K562 (cell line): ENCODE results near the gene ALG13. TPM values are rescaled to one million over a fixed set of nuclear protein-coding genes. Genes with fewer than 3 reads are reported as not detected.
"Not testable (repeated sequence)": the region's sequence is repeated elsewhere in the genome, so short reads cannot be mapped to it uniquely, and the experiment has no call there.

ENCODE experiments used
- ATAC-seq: fragments of 200-7000 bp; cut with Tn5 transposase; 3 replicates; pipeline ENCODE4 v1.9.1; 2020; ENCODE audit warnings: moderate library complexity
- BruUV-seq: library from RNA; stranded (reverse); fragments of 400-500 nt; replicated peaks from 2 replicates; lab custom pipeline; 2021; lab: Mats Ljungman, UMichigan
- CTCF ChIA-PET: fragments of 300-600 bp; formaldehyde crosslinking; extraction: SDS; loops from one replicate; lab custom pipeline; 2021; ENCODE audit warnings: low intra/inter-chr PET ratio; lab: Yijun Ruan, JAX
- POLR2A ChIA-PET: fragments of 300-600, 350-650 bp; sonication (Branson Sonifier 250); formaldehyde crosslinking; extraction: SDS; loops from one replicate; lab custom pipeline; 2021; ENCODE audit warnings: antibody characterized with exemption, inconsistent platforms; lab: Yijun Ruan, JAX
- DNase-seq, 4 experiments: peaks; one replicate each; pipeline versions ENCODE4 v3.0.0 to v3.0.0-alpha.2; 2011 to 2018; ENCODE audit warnings: low spot score in 3 of 4, mixed read lengths in 3 of 4; ENCODE audit errors: extremely low read depth in 1 of 4
- FAIRE-seq: peaks from 2 replicates; lab custom pipeline; 2011; peaks lifted over from hg19 to GRCh38; lab: Jason Lieb, UNC
- H2AFZ ChIP-seq: 2 replicates; pipeline ENCODE4 v1.6.0; 2011; ENCODE audit warnings: low read depth, low read length, control low read depth, inconsistent platforms
- H3K27ac ChIP-seq: fragments of 200-600 bp; 3 replicates; pipeline ENCODE4 v1.8.0; 2011; ENCODE audit warnings: low read depth, mild to moderate bottlenecking, control low read depth, inconsistent platforms, low read length, moderate library complexity, mixed read lengths; ENCODE audit errors: extremely low read depth
- H3K27me3 ChIP-seq, 2 experiments: fragments of 300-600 bp in 1 of 2; 2 replicates in 1 of 2; 3 replicates in 1 of 2; pipeline versions ENCODE4 v1.6.0 to v1.8.0; 2011; ENCODE audit warnings: inconsistent platforms in 2 of 2, low read length in 2 of 2, mild to moderate bottlenecking in 1 of 2, mixed read lengths in 1 of 2, moderate library complexity in 1 of 2; ENCODE audit not compliant: control insufficient read depth in 2 of 2, insufficient read depth in 2 of 2
- H3K36me3 ChIP-seq: fragments of 300-600 bp; 3 replicates; pipeline ENCODE4 v1.8.0; 2011; ENCODE audit warnings: mild to moderate bottlenecking, low read length, inconsistent platforms; ENCODE audit not compliant: control insufficient read depth, insufficient read depth
- H3K4me1 ChIP-seq, 2 experiments: fragments of 200-600 bp in 1 of 2; replicated peaks in 1 of 2; 2 replicates in 1 of 2; 3 replicates in 1 of 2; pipeline versions ENCODE4 v1.5.1 to v1.8.0; 2011; ENCODE audit warnings: inconsistent platforms in 2 of 2, low read length in 2 of 2, mild to moderate bottlenecking in 1 of 2, mixed read lengths in 1 of 2, moderate library complexity in 1 of 2; ENCODE audit not compliant: control insufficient read depth in 2 of 2, insufficient read depth in 2 of 2
- H3K4me2 ChIP-seq: 2 replicates; pipeline ENCODE4 v1.6.1; 2011; ENCODE audit warnings: low read length, control low read depth, inconsistent platforms, mixed read lengths; ENCODE audit not compliant: insufficient read depth
- H3K4me3 ChIP-seq: fragments of 200-600 bp; sonication (generic), shearing (Covaris generic); 2 replicates; pipeline ENCODE4 v1.5.1; 2016; ENCODE audit warnings: control low read depth, inconsistent platforms
- H3K79me2 ChIP-seq: fragments of 200-600 bp; 3 replicates; pipeline ENCODE4 v1.8.0; 2011; ENCODE audit warnings: low read length, inconsistent platforms; ENCODE audit not compliant: control insufficient read depth, insufficient read depth
- H3K9ac ChIP-seq, 2 experiments: 2 replicates each; pipeline versions ENCODE4 v1.6.0 to v1.6.1; 2011; ENCODE audit warnings: low read depth in 2 of 2, low read length in 2 of 2, control low read depth in 1 of 2, inconsistent platforms in 1 of 2, mild to moderate bottlenecking in 1 of 2, mixed read lengths in 1 of 2; ENCODE audit not compliant: insufficient read depth in 1 of 2
- H3K9me1 ChIP-seq: one replicate; pipeline ENCODE4 v1.6.0; 2011; ENCODE audit warnings: inconsistent platforms, mild to moderate bottlenecking, low read length, moderate library complexity; ENCODE audit not compliant: control insufficient read depth, insufficient read depth
- H3K9me3 ChIP-seq: replicated peaks from 2 replicates; pipeline ENCODE4 v1.5.1; 2011; ENCODE audit warnings: low read depth, low read length, inconsistent platforms; ENCODE audit not compliant: control insufficient read depth, insufficient read depth
- H4K20me1 ChIP-seq: replicated peaks from 2 replicates; pipeline ENCODE4 v1.6.1; 2011; ENCODE audit warnings: low read length, inconsistent platforms, mixed read lengths; ENCODE audit not compliant: control insufficient read depth, insufficient read depth
- CREM ChIP-seq: IDR thresholded peaks from 2 replicates; pipeline ENCODE4 v1.6.1; 2014; ENCODE audit warnings: antibody characterized with exemption, low read depth
- EGR1 ChIP-seq: fragments of 450-650 bp; conservative IDR thresholded peaks from 2 replicates; pipeline ENCODE4 v1.6.1; 2017; ENCODE audit warnings: mild to moderate bottlenecking
- FOXJ2 ChIP-seq: fragments of 200-800 bp; sonication (Bioruptor generic); IDR thresholded peaks from 2 replicates; pipeline ENCODE4 v1.6.1; 2016; ENCODE audit warnings: missing genetic modification characterization, missing compliant biosample characterization
- HNRNPLL ChIP-seq: fragments of 200-400 bp; formaldehyde crosslinking; IDR thresholded peaks from 2 replicates; pipeline ENCODE4 v1.6.1; 2017; ENCODE audit warnings: low read length, low read depth, mild to moderate bottlenecking; ENCODE audit not compliant: poor library complexity, severe bottlenecking
- MIER1 ChIP-seq: fragments of 450-650 bp; IDR thresholded peaks from 2 replicates; pipeline ENCODE4 v1.6.1; 2016; ENCODE audit warnings: antibody characterized with exemption, mild to moderate bottlenecking, low read depth
- POLR3G ChIP-seq: IDR thresholded peaks from 2 replicates; pipeline ENCODE4 v1.6.1; 2011; ENCODE audit not compliant: insufficient read length, insufficient replicate concordance; ENCODE audit errors: extremely low read depth
- YY1 ChIP-seq, 3 experiments: IDR thresholded peaks; 2 replicates each; pipeline ENCODE4 v1.6.1; 2011; ENCODE audit warnings: low read length in 2 of 3, mild to moderate bottlenecking in 2 of 3, moderate library complexity in 2 of 3, borderline replicate concordance in 1 of 3, control low read depth in 1 of 3, low read depth in 1 of 3; ENCODE audit not compliant: insufficient read depth in 3 of 3, insufficient replicate concordance in 2 of 3, control insufficient read depth in 1 of 3, insufficient read length in 1 of 3; ENCODE audit errors: extremely low read depth in 1 of 3
- ZC3H8 ChIP-seq: fragments of 450-650 bp; IDR thresholded peaks from 2 replicates; pipeline ENCODE4 v1.6.1; 2017
- ZNF764 ChIP-seq: fragments of 250-450 bp; sonication (Bioruptor Pico); IDR thresholded peaks from 2 replicates; pipeline ENCODE4 v1.4.0; 2020; ENCODE audit warnings: low read depth, mild to moderate bottlenecking, moderate library complexity
- WGBS: fragments of 100-300 bp; shearing (Covaris generic); methylation state at CpG from one replicate; pipeline ENCODE4 v1.1.6; 2016; ENCODE audit warnings: low coverage, mixed read lengths; ENCODE audit not compliant: insufficient coverage; ENCODE audit errors: missing lambda C conversion rate; 5-methylcytosine and 5-hydroxymethylcytosine counted together
- in situ Hi-C: fragments of 300-500 bp; cut with MboI; formaldehyde crosslinking; loops from 4 replicates; pipeline ENCODE4 v1.15.0; 2018; ENCODE audit warnings: inconsistent platforms, mixed read lengths
- intact Hi-C: fragments of 100-400 bp; cut with micrococcal nuclease; formaldehyde crosslinking; loops from 2 replicates; pipeline ENCODE4 v1.14.2; 2022
- polyA plus RNA-seq, 8 experiments: library from polyadenylated mRNA; depleted of rRNA in 4 of 8; stranded (reverse) in 5 of 8; unstranded in 3 of 8; fragments of >200 nt; fragmentation: Nextera tagmentation in 2 of 8; fragmentation: Illumina TruSeq in 1 of 8; extraction: Ambion mirVana in 2 of 8; extraction: Trizol in 1 of 8; gene quantifications; 2 replicates each; pipeline versions ENCODE4 v1.2.1 to v1.2.3, GENCODE V29; 2011 to 2014; ENCODE audit warnings: inconsistent platforms in 1 of 8, missing spikeins in 1 of 8
- total RNA-seq, 7 experiments: library from RNA; depleted of rRNA in 6 of 7; stranded (reverse); fragments of >200 nt in 6 of 7; fragmentation: Illumina TruSeq in 2 of 7; extraction: Trizol in 2 of 7; gene quantifications; 2 replicates each; pipeline versions ENCODE4 v1.2.1 to v1.2.3, GENCODE V29; 2011 to 2021; ENCODE audit warnings: low replicate concordance in 1 of 7

Gene ALG13
- total and polyA plus RNA-seq, 9 of the 15 experiments (the other 6 are each of a cell fraction or from before 2014, with no cell fraction given): 40.3 to 117 (median 68.2) TPM

DNA sequence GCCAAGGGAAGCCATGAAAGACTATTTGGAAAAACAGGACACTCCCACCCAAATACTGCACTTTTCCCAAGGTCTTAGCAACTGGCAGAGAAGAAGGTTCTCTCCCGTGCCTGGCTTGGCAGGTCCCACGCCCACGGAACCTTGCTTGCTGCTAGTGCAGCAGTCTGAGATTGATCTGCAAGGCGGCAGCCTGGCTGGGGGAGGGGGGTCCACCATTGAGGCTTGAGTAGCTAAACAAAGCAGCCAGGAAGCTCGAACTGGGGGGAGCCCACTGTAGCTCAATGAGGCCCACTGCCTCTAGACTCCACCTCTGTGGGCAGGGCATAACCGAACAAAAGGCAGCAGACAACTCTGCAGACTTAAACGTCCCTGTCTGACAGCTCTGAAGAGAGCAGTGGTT is 103.7 kb downstream of the ALG13 start:
- H3K4me1 ChIP-seq: no peaks in the 10 kb centered on the region
- TF ChIP-seq FOXJ2 (tag) (no peak), ZC3H8 (no peak), POLR3G (no peak), CREM (no peak), EGR1 (no peak), YY1 (IDR thresholded peaks at IDR 0.05; ENCODE audit: borderline replicate concordance in 1 of 3, control insufficient read depth in 1 of 3, extremely low read depth in 1 of 3, insufficient read depth in 3 of 3, insufficient read length in 1 of 3, insufficient replicate concordance in 2 of 3, low read depth in 1 of 3, low read length in 2 of 3) (no peak), ZNF764 (CRISPR knock-in tag) (no peak), HNRNPLL (no peak), MIER1 (no peak)
- H2AFZ ChIP-seq: no peak overlapping the region
- no peak overlapping the region for H3K9ac ChIP-seq
- H3K9me3 ChIP-seq: no peaks in the 10 kb centered on the region
- ChIA-PET POLR2A (no interaction called here), CTCF (no interaction called here)
- H3K4me3 ChIP-seq: no peak overlapping the region
- FAIRE-seq (no peak), ATAC-seq (no peak), DNase-seq (no peak)
- intact Hi-C loops (no loop called here), in situ Hi-C loops (no loop called here)
- 5% methylated on average over 7 of the region's 7 CpGs for WGBS
- H4K20me1 ChIP-seq: no peaks in the 10 kb centered on the region
- no peaks in the 10 kb centered on the region for H3K27me3 ChIP-seq
- no peak overlapping the region for H3K4me2 ChIP-seq
- H3K36me3 ChIP-seq: no peaks in the 10 kb centered on the region
- no peaks in the 10 kb centered on the region for H3K9me1 ChIP-seq
- BruUV-seq: no TSS peak
- no peak overlapping the region for H3K27ac ChIP-seq
- H3K79me2 ChIP-seq: no peaks in the 10 kb centered on the region

DNA sequence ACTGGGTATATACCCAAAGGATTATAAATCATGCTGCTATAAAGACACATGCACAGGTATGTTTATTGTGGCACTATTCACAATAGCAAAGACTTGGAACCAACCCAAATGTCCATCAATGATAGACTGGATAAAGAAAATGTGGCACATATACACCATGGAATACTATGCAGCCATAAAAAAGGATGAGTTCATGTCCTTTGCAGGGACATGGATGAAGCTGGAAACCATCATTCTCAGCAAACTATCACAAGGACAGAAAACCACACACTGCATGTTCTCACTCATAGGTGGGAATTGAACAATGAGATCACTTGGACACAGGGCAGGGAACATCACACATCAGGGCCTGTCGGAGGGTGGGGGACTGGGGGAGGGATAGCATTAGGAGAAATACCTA is 109.1 kb downstream of the ALG13 start:
- H3K4me1 ChIP-seq, POLR2A ChIA-PET, ATAC-seq, H4K20me1 ChIP-seq, H3K36me3 ChIP-seq, H3K9me3 ChIP-seq, DNase-seq, H2AFZ ChIP-seq, intact Hi-C loops, H3K27ac ChIP-seq, H3K4me3 ChIP-seq, H3K27me3 ChIP-seq, in situ Hi-C loops, BruUV-seq, H3K79me2 ChIP-seq, H3K9me1 ChIP-seq, H3K9ac ChIP-seq, CTCF ChIA-PET, H3K4me2 ChIP-seq, FAIRE-seq: not testable (repeated sequence)
- WGBS: 0% methylated on average over 1 of the region's 1 CpG
